ENCODE measurements around the gene PADI1. TPM values are rescaled to one million over a fixed set of nuclear protein-coding genes. Genes with fewer than 3 reads are reported as not detected.

PADI1 gene
- total and polyA plus RNA-seq, 4 donors, result 4.9 TPM; not detected in 3

DNA sequence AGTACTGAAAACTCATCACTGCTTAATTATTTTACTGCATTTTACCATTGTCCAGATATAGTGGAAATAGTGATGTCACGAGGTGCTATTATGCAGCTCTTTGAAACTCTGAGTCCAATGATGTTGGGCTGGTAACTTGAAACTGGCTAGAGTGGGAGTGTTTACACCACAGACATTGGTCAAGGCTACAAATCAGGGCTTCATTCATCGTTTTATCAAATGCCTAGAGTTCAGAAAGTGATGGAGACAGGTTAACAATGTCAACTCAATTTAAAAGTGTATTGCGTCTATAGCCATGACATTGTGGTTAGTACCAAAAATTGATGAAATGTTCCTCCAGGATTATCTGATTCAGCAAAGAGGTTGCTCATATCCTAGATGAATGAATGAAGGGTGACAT is 12.7 kb downstream of the PADI1 start:
- no peak overlapping the region for H3K4me3 ChIP-seq (ENCODE audit: low read depth in 1 of 3, low read length in 3 of 3)
- no peak overlapping the region for H3K9ac ChIP-seq (ENCODE audit: low read depth in 1 of 2, low read length in 2 of 2)
- no peaks in the 10 kb centered on the region for H3K9me3 ChIP-seq (ENCODE audit: control insufficient read depth in 4 of 4, low read length in 3 of 4)
- H3K27me3 ChIP-seq (ENCODE audit: control insufficient read depth in 4 of 4, insufficient read depth in 4 of 4, low read length in 3 of 4), result peaks cover 0 to 5% (median 1%) of the 10 kb centered on the region in 4 donors
- H3K27ac ChIP-seq (ENCODE audit: low read depth in 1 of 2, low read length in 2 of 2), result no peak overlapping the region
- TF ChIP-seq, protein P1, sequence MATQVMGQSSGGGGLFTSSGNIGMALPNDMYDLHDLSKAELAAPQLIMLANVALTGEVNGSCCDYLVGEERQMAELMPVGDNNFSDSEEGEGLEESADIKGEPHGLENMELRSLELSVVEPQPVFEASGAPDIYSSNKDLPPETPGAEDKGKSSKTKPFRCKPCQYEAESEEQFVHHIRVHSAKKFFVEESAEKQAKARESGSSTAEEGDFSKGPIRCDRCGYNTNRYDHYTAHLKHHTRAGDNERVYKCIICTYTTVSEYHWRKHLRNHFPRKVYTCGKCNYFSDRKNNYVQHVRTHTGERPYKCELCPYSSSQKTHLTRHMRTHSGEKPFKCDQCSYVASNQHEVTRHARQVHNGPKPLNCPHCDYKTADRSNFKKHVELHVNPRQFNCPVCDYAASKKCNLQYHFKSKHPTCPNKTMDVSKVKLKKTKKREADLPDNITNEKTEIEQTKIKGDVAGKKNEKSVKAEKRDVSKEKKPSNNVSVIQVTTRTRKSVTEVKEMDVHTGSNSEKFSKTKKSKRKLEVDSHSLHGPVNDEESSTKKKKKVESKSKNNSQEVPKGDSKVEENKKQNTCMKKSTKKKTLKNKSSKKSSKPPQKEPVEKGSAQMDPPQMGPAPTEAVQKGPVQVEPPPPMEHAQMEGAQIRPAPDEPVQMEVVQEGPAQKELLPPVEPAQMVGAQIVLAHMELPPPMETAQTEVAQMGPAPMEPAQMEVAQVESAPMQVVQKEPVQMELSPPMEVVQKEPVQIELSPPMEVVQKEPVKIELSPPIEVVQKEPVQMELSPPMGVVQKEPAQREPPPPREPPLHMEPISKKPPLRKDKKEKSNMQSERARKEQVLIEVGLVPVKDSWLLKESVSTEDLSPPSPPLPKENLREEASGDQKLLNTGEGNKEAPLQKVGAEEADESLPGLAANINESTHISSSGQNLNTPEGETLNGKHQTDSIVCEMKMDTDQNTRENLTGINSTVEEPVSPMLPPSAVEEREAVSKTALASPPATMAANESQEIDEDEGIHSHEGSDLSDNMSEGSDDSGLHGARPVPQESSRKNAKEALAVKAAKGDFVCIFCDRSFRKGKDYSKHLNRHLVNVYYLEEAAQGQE (IDR thresholded peaks at IDR 0.05), result no peak
- TF ChIP-seq, protein P2, sequence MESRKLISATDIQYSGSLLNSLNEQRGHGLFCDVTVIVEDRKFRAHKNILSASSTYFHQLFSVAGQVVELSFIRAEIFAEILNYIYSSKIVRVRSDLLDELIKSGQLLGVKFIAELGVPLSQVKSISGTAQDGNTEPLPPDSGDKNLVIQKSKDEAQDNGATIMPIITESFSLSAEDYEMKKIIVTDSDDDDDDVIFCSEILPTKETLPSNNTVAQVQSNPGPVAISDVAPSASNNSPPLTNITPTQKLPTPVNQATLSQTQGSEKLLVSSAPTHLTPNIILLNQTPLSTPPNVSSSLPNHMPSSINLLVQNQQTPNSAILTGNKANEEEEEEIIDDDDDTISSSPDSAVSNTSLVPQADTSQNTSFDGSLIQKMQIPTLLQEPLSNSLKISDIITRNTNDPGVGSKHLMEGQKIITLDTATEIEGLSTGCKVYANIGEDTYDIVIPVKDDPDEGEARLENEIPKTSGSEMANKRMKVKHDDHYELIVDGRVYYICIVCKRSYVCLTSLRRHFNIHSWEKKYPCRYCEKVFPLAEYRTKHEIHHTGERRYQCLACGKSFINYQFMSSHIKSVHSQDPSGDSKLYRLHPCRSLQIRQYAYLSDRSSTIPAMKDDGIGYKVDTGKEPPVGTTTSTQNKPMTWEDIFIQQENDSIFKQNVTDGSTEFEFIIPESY (IDR thresholded peaks at IDR 0.05), result no peak
- TF ChIP-seq NR2F2 (IDR thresholded peaks at IDR 0.05) (no peak), HNF4A (conservative IDR thresholded peaks at IDR 0.05) (no peak), RXRA (IDR thresholded peaks at IDR 0.05) (no peak), RAD21 (IDR thresholded peaks at IDR 0.05) (no peak), SP1 (IDR thresholded peaks at IDR 0.05) (no peak), EGR1 (IDR thresholded peaks at IDR 0.05; ENCODE audit: low read depth in 2 of 2) (no peak), JUND (IDR thresholded peaks at IDR 0.05) (no peak), TAF1 (conservative IDR thresholded peaks at IDR 0.05) (no peak), GABPA (IDR thresholded peaks at IDR 0.05 in 1 of 2, conservative IDR thresholded peaks at IDR 0.05 in 1 of 2) (no peak), FOXA1 (IDR thresholded peaks at IDR 0.05) (no peak), YY1 (IDR thresholded peaks at IDR 0.05) (no peak)
- TF ChIP-seq, protein P3, sequence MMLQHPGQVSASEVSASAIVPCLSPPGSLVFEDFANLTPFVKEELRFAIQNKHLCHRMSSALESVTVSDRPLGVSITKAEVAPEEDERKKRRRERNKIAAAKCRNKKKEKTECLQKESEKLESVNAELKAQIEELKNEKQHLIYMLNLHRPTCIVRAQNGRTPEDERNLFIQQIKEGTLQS (IDR thresholded peaks at IDR 0.05), result no peak
- TF ChIP-seq, protein P4, sequence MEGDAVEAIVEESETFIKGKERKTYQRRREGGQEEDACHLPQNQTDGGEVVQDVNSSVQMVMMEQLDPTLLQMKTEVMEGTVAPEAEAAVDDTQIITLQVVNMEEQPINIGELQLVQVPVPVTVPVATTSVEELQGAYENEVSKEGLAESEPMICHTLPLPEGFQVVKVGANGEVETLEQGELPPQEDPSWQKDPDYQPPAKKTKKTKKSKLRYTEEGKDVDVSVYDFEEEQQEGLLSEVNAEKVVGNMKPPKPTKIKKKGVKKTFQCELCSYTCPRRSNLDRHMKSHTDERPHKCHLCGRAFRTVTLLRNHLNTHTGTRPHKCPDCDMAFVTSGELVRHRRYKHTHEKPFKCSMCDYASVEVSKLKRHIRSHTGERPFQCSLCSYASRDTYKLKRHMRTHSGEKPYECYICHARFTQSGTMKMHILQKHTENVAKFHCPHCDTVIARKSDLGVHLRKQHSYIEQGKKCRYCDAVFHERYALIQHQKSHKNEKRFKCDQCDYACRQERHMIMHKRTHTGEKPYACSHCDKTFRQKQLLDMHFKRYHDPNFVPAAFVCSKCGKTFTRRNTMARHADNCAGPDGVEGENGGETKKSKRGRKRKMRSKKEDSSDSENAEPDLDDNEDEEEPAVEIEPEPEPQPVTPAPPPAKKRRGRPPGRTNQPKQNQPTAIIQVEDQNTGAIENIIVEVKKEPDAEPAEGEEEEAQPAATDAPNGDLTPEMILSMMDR (IDR thresholded peaks at IDR 0.05; ENCODE audit: low read depth, low read length, missing input control), result no peak
- no peaks in the 10 kb centered on the region for H3K36me3 ChIP-seq (ENCODE audit: control insufficient read depth in 4 of 4, insufficient read depth in 3 of 4, low read depth in 1 of 4, low read length in 3 of 4)
- H3K4me1 ChIP-seq (ENCODE audit: control insufficient read depth in 4 of 4, insufficient read depth in 4 of 4, low read length in 3 of 4), result peaks cover 0 to 10% (median 4%) of the 10 kb centered on the region in 4 donors
- no peak for DNase-seq (ENCODE audit: low spot score)
- 72% methylated on average over 3 of the region's 3 CpGs for WGBS

DNA sequence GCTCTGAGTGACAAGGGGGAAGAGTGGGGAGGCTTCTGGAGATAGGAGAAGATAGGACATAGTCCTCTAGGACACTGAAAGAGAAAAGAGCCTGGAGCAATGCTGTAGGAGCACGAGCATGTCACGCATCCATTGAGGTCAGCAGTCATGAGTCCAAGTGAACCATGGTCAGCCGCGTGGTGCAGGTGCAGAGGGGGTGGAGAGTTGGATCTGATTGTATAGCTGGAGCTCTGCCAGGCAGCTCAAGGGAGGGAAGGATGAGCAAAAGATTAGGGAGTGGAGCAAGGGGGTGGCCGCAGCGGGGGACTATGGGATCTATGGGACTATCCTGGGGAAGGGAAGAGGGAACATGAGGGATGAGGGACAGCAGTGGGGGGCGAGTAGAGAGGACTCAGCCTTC is 14.0 kb downstream of the PADI1 start:
- peaks cover 0 to 7% (median 3%) of the 10 kb centered on the region in 4 donors for H3K4me1 ChIP-seq (ENCODE audit: control insufficient read depth in 4 of 4, insufficient read depth in 4 of 4, low read length in 3 of 4)
- no peak overlapping the region for H3K4me3 ChIP-seq (ENCODE audit: low read depth in 1 of 3, low read length in 3 of 3)
- peaks cover 0 to 5% (median under 1%) of the 10 kb centered on the region in 4 donors for H3K27me3 ChIP-seq (ENCODE audit: control insufficient read depth in 4 of 4, insufficient read depth in 4 of 4, low read length in 3 of 4)
- no peaks in the 10 kb centered on the region for H3K9me3 ChIP-seq (ENCODE audit: control insufficient read depth in 4 of 4, low read length in 3 of 4)
- 60% methylated on average over 7 of the region's 7 CpGs for WGBS
- H3K27ac ChIP-seq (ENCODE audit: low read depth in 1 of 2, low read length in 2 of 2), result no peak overlapping the region
- no peak overlapping the region for H3K9ac ChIP-seq (ENCODE audit: low read depth in 1 of 2, low read length in 2 of 2)
- DNase-seq (ENCODE audit: low spot score), result no peak
- no peaks in the 10 kb centered on the region for H3K36me3 ChIP-seq (ENCODE audit: control insufficient read depth in 4 of 4, insufficient read depth in 3 of 4, low read depth in 1 of 4, low read length in 3 of 4)
- TF ChIP-seq FOXA1 (IDR thresholded peaks at IDR 0.05), result no peak
- TF ChIP-seq HNF4A (conservative IDR thresholded peaks at IDR 0.05), result no peak
- no peak for TF ChIP-seq YY1 (IDR thresholded peaks at IDR 0.05)
- TF ChIP-seq, protein P5, sequence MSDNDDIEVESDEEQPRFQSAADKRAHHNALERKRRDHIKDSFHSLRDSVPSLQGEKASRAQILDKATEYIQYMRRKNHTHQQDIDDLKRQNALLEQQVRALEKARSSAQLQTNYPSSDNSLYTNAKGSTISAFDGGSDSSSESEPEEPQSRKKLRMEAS (IDR thresholded peaks at IDR 0.05), result no peak
- no peak for TF ChIP-seq RXRA (IDR thresholded peaks at IDR 0.05)
- TF ChIP-seq, protein P1 (IDR thresholded peaks at IDR 0.05), result no peak
- TF ChIP-seq, protein P3 (IDR thresholded peaks at IDR 0.05), result no peak
- TF ChIP-seq NR2F2 (IDR thresholded peaks at IDR 0.05), result no peak
- TF ChIP-seq GABPA (IDR thresholded peaks at IDR 0.05 in 1 of 2, conservative IDR thresholded peaks at IDR 0.05 in 1 of 2), result no peak
- TF ChIP-seq SP1 (IDR thresholded peaks at IDR 0.05), result no peak
- TF ChIP-seq EGR1 (IDR thresholded peaks at IDR 0.05; ENCODE audit: low read depth in 2 of 2), result no peak
- no peak for TF ChIP-seq FOXA2 (IDR thresholded peaks at IDR 0.05)
- TF ChIP-seq RAD21 (IDR thresholded peaks at IDR 0.05), result no peak
- TF ChIP-seq HNF4G (IDR thresholded peaks at IDR 0.05), result no peak
- no peak for TF ChIP-seq TAF1 (conservative IDR thresholded peaks at IDR 0.05)

Data from liver (tissue), 9 donors.